HG03196 (cell line): Measurements from ENCODE around the gene PITPNB.

Source experiments
- ATAC-seq: cut with Tn5 transposase; IDR thresholded peaks from one replicate; pipeline ENCODE4 v1.9.1; 2021; ENCODE audit not compliant: unreplicated experiment

Gene PITPNB

DNA sequence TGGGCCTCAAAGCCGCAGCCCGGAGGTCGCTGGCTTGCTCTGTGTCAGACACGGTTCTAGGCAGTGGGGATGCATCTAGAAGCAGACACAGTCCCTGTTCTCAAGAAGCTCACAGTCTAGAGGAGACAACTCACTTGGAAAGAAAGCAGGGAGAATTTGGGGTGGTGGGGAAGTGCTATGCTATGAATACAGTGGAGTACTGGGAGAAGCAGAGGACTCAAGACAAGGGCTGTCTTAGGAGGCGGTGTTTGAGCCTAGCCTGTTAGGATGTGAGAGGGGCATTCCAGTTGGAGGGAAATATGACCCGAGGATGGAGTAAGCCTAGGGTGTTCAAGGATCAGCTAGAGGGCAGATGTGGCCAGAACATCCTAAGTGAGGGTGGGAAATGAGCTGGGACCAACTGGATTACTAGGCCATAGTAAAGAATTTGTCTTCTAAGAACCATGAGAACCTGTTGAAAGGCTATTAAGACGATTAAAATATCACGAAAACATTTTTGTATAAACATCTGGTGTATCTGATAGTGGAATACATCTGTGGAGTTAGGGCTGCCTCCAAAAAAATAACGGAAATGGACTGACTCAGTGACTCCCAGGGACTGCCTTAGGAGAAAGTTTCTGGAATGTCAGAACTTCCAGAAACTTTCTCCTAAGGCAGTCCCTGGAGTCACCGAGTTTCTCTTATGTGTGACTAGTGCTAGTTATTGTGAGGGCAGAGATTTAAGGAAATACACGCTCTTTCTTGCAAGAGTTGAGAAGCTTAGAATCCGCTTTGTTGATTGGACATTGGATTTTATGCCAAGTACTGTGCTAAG, 1.1 kb upstream of the PITPNB start:
- ATAC-seq: peak; percentile 13

DNA sequence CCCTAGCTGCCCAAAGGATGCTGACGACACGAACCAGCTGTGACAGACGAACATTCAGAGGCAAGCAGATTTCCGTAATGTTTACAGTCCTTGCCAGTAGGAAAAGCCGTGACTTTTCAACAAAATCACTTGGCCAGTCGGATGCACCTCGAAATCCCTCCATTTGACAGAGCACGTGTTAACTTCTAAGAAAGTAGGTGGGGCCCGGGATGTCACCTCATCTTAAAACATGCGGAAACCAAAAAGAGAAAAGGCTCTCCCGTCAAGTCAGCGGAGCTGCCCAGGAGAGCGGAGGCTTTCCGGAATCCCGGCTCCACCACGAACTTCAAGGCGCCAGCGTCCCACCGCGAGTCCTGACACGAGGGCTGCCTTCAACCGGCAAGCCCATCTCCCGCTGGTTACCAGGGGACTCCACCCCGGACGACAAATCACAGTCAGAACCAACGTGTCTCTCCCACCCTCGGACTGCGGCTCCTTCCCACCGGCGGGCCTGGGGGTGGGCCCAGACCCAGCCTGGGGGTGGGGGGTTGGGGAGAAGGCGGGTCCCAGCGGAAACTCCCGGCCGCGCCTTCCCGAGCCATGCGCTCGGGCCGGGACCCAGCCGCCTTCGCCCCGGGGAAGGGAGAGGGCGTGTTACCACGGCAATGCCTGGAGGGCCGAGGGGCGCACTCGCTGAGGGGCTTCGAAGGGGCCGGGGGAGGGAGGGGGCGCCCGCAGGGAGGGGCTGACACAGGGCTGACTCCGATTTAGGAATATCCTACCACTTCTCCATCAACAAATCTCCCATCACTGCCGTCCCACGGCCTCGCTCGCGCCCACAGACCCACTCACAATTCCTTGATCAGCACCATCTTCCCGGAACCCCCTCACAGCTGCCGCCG, 475 bp downstream of the PITPNB start:
- peak; percentile 35 for ATAC-seq

DNA sequence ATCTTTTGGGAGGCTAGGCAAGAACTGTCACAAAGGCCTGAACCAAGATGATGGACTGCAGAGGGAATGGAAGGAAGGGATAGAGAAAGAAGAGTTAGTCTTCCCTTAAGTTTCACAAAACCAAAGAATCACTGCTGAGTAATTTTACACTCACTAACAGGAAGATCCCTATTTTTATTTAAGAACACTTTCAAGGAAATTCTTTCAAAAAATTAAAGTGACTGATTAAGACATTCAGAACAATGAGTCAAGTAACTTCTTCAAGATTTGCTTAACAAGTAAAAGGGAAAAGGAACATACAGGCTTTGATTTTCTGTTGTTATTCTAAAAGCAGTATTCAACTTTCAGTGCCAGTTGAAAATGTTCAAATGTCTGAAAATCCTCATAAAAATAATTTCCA, 3.1 kb downstream of the PITPNB start:
- no peak for ATAC-seq

DNA sequence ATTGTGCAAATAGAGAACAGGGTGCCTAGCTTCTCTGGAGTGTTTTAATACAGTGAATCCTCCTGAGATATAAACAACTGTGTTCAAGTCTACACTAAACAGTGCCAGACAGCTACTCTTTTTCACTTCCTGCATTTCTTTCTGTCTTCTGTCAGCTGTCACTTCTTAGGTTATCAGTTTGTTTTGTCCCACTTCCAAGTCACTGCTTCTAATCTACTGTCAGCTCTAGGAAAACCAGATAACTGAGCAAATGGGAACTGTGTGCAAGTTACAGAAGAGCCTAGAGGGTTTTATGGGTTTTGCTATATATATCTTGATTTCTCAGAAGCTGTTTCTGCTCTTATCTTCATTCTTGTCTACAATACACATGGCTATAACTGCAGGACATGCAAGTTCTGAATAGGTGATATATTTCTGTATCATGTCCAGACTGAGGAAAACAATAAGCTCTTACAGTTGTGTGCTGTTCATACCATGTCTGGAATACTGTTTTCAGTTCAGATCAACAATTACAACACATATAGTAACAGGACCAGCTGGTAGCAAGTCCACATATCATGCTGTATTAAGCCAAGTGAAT, 5.8 kb downstream of the PITPNB start:
- ATAC-seq: no peak

DNA sequence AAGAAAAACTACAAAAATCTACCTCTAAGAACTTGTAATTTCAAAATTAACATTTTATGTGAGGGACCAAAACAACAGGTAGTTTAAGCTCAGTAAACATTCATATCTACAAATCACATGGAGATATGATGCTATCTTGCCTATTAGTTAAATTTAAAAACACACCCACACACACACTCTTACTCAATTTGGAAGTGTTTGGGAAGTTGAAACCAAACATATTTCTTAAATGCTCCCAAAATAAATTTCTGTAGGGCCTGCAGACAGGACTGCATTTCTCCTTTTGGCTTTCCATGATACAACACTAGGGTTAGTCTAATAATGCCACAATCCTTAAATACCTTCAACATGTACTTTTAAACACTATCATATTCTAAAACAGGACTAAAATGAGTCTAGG, 7.0 kb downstream of the PITPNB start:
- no peak for ATAC-seq

DNA sequence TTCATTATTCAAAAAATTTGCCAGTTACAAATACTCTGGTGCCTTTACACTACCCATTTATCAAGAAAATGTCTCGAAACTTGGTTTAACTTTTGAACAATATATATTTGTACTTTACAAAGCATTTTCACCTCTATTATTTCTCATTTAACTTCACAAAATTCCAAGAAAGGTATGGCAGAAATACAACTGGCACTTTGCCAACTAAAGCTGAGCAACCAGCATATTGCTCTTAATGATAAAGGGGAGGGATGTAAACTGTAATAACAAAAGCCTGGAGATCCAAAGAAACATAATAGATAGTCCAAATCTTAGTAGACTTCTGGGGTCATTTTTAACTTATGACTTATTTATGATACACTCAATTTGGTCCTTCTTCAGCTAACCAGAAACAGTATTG, 7.7 kb downstream of the PITPNB start:
- ATAC-seq: no peak

DNA sequence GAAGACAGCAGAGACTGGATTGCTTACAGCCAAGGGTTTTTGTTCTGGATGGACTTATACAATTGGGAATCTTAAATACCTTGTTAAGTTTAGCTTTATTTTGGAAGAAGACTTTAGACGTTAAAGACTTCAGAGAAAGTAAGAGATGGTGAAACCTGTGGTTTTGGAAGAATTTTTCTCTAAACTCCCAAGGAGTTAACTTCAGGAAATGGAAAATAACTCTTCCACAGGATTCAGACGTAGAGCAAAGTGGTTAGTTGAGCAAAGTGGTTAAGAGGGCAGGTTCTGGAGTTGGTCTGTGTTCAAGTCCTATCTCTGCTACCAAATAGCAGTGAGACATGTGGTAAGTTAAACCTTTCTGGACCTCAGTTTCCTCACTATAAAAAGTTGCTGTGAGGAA, 12.8 kb downstream of the PITPNB start:
- ATAC-seq: no peak

DNA sequence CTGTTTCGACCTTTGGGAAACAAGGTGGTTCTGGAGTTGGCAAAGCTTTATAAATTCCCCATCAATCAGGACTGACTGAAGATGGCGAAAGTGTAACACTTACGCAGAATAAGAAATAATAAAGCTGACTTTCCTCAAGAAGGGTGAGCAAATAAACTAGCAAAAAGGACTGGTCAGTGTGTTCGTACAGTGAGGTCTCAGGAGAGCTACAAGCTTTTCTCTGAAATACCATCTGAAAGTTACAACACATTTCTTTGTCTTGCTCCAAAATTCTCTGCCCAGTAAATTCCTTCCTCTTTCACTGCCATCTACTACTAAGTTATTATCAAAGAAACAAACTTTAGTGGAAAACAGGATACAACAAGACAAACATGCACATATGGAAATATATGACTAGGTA, 13.4 kb downstream of the PITPNB start:
- no peak for ATAC-seq

DNA sequence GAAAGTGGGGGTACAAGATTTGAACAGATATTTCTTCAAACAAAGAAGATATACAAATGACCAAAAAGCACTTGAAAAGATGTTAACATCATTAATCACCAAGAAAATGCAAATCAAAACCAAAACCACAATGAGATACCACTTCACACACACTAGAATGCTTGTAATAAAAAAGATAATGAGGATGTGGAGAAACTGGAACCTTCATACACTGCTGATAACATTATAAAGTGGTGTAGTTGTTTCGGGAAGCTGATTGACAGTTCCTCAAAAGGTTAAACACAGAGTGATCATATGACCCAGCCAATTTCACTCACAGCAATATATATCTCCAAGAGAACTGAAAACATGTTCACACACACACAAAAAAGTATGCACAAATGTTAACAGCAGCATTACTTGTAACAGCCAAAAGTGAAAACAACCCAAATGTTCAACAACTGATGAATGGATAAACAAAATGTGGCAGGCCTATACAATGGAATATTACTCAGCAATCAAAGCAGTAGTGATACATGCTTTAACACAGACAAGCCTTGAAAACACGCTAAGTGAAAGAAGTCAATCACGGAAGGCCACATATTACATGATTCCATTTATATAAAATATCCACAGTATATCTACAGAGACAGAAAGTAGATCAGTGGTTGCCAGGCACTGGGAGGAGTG, 15.1 kb downstream of the PITPNB start:
- ATAC-seq: no peak

DNA sequence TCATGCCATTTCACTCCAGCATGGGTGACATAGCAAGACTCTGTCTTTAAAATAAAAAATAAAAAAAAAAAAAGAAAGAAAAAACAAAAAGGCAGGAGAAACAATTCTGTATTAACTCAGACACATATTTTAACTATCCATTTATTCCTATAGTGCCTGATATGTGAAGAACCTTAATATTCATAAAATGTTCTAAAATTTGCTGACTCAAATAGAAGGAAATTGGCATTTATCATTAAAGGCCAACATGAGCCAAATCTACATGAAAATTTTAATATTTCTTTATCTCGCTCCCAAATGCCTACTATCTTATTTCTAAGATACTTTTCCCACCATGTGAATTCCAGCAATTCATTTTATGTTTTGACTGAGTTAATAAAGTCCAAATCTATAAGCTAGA, 18.9 kb downstream of the PITPNB start:
- ATAC-seq: no peak

DNA sequence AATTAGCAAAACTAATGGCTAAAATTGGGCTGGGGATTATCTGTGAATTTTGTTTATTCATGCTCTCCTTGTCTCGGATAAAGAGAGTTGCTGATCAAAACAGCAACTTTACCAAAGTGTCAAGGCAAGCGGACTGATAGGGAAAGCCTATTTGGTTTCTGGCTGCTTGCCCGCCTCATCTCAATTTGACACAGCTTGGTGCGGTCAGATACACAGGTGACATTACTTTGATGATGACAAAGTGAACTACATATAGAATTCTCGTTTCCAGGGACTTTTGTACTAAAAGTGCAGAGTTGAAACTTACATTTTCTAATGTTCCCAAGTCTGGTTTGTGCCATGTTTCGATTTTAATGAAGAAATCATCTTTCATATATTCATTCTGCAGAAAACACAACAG, 22.8 kb downstream of the PITPNB start:
- ATAC-seq: peak; percentile 27

DNA sequence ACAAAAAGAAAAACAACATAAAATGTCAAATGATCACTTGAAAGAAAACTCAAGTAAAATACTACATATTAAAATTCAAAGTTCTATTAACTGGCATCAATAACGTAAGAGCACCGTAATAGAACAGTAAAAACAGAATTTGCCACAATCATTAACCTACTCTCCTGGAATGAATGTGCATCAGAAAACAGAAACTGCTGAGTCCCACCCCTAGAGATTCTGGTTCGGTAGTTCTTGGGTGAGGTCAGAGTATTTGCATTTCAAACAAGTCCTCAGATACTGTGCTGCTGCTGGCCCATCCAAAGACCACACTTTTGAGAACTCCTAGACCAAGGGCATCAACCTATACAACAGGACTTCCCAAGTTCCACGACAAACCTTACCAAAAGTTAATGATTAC, 23.5 kb downstream of the PITPNB start:
- peak; percentile 80 for ATAC-seq

DNA sequence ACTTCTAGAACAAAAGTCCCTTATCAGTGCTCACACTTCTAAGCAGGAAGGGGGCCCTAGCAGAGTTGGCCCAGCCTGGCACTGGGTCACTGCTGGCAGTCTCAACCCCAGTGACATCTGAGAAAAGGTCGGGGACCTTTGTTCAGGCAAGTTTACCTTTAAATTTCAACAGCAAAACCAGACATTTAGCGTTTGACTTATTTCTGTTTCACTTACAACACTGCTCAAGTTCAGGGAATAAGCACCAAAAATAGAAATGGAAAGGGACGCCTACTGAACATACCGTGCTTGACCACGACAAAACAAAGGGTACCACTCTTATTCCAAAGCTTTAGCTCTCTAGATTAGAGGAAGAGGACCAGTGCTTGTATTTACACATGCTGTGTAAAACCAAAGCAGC, 26.2 kb downstream of the PITPNB start:
- ATAC-seq: no peak

DNA sequence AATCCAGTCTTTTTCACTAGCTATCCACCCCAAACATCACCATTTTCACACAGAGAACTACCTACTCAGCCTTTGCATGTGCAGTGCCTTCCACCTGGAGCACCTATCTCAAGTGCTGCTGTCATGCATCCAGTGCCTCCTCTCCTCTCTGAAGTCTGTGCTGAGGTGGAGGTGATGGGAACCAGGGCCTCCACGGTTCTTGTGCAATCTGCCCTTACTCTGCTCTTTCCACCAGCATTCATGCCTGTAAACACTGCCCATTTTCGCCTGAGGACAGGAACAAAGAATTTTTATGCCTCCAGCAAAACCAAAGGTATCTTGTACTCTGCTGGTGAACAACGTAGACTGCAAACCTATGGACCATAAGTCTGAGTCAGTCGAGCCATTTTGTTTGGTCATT, 27.0 kb downstream of the PITPNB start:
- no peak for ATAC-seq

DNA sequence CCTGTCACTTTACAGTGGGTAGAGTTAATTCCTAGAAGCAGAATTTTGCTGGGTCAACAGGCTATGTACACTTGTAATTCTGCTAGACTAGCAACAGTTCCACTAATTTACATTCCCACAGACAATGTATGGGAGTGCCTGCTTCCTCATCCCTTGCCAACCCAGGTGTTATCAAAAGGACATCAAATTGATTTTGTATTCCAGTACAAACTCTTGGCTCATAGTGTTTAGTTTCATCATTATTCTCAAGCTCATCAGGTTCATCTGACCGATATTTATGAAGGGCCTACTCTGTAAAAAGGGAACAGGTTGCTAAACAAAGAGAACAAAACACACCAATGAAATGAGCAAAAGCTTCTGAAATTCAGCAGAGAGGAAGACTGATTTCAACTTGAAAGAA, 30.7 kb downstream of the PITPNB start:
- ATAC-seq: no peak

DNA sequence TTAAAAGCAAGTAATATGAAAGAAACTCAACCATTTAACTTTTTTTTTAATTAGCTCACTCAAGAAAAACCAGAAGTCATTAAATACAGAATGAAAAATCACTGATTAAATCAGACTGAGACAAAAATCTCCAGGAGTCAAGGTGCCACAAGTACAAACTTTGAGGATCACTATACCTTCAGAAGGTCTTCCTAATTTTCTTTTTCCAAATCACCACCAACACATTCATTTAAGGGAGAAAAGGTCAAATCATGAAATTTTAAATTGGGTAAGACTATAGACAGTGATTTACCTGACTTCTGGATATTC, 32.3 kb downstream of the PITPNB start:
- ATAC-seq: no peak

DNA sequence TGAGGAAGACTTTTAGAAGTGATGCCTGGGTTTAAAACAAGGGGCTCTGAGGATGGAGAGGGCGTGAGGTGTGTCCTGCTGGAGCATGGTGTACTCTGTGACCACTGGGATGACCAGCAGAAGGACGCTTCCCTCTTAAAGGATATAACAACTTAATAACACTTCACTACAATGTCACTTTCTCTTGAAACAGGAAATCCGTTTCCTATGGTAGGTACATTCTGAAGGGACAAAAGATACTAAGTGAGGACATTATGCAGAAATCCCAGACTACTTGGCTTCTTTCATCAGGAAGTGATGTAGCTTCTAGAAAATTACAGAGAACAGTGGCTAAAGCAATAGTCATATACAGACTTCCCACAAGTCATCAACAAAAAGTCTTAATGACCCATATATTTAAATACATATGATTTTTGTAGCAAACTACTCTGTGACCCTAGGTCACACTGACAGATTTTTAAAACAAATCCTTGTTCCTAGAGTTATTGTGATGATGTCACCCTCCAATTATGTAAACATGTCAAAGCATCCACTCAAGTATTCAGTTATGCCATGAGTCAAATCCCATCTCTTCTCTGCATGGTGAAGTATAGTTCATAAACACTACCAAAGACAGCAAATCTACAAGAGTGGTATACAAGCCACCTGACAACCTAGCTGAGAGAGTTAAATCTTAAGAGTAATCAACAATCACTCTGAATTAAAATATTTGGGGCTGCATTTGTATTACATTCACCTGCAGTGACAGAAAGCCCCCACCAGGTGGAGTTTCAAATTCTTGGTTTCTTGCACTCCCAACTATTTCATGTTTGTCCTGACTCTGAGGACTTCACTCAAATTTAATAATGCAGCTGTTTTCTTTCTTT, 32.8 kb downstream of the PITPNB start:
- ATAC-seq: no peak

DNA sequence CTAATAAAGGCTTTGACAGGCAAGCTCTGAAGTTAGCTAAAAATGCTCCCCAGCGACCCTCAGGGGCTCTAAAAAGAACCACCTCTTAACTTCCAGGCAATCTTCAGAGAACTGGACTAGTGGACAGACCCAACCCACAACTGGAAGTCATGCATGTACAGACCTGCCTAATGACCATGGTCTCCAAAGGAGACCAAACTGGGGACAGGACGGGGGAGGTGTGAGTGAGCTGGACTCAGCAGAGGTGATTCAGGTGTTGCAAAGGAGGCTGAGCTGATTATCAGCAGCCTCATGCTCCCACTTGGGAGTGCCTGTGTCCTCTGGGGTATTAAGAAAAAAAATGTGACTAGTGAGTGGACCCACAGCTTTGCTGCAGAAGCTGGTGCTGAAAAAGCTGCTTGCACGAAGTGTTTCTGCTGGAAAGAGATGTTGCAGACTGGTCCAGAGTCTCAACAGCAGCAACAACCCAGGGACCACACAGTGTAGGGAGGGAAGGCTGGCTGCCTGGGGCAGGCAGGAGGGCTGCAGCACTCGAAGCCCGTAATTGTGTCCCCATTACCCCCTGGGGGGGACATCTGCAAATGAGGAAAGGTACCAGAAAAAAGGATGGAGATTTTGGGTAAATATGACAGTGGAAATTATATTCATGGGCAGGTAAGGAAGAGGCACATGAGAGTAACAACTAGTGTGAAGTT, 35.3 kb downstream of the PITPNB start:
- ATAC-seq: no peak

DNA sequence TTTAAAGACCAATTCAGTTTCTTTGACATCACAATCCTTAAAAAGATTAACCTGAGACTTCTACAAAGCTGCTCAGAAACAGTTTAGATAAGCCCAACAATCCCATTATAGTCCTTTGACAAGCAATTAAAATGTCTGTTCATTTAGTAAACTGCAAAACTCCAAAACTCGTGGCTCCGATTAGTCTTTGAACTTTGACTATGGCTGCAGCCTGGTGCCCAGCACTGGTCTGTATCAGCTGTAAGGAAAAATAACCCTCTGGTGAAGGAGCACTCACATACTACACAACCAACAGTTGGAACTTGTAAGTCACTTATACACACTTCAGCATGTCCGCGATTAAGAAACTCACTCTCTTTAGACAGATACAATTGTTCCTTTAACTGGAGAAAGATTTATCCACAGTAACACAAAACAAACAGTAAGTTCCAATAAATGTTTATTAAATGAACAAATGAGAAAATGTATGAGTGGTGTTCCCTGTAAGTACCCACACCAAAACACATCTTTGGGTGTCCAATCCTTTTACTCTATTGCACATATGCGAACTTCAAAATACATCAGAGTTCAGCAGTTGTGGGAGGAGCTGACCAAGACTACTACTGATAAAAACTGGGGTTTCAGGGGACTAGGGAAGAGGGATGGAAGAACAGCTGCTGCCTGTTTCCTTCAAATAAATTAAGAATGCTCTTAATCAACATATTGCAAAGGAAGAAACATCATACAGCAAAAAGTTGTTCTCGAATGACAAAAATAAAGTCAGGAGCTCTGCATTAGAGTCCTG, 36.4 kb downstream of the PITPNB start:
- no peak for ATAC-seq
